Measurements from ENCODE around the gene SNX25. TPM values are rescaled to one million over a fixed set of nuclear protein-coding genes. Genes with fewer than 3 reads are reported as not detected.

The SNX25 gene
- total RNA-seq, 1 experiment from 2014 or later, result 3.5 TPM

GRCh38 chr4:185395238-185395955 lies 186.0 kb downstream of the SNX25 start, which contains the start of gene LRP2BP:
Gene LRP2BP, minus strand, starts transcription at chr4:185395924. Its CDS starts 17,738 bp downstream, at chr4:185378186.
- Histone ChIP-seq H3K36me3 (ENCODE audit: insufficient read depth, low read length, poor library complexity, severe bottlenecking) (no peaks in the 10 kb centered on the region), H3K4me1 (ENCODE audit: insufficient read depth, low read length, poor library complexity, severe bottlenecking) (peaks cover 18% of the 10 kb centered on the region), H3K27me3 (replicated peaks; ENCODE audit: insufficient read depth, low read depth, low read length, poor library complexity) (no peaks in the 10 kb centered on the region), H3K27ac (ENCODE audit: low read depth, low read length, poor library complexity, severe bottlenecking) (peak within 1 kb of the TSS; percentile 93), H3K4me3 (ENCODE audit: low read depth, low read length, poor library complexity, severe bottlenecking) (peak within 1 kb of the TSS; percentile 62), H3K9me3 (ENCODE audit: low read depth, low read length, poor library complexity, severe bottlenecking) (no peaks in the 10 kb centered on the region)
- intact Hi-C loops (cut with micrococcal nuclease; ENCODE audit: unreplicated experiment), result loop anchor here (5.0 kb wide), 1 partner anchor 188 kb away; the partner anchor contains the start of gene SNX25
- DNase-seq (ENCODE audit: low spot score), result no peak
- BruUV-seq (replicated peaks), result no TSS peak
- ChIA-PET POLR2A (ENCODE audit: low non-redundant PET) (interaction anchor here (0.9 kb wide), 1 partner anchor 44 kb away, joined by 3 read pairs; no protein-coding TSS in a partner anchor), CTCF (no interaction called here)
- TF ChIP-seq CTCF (conservative IDR thresholded peaks at IDR 0.05; ENCODE audit: low read depth, low read length) (no peak), EZH2 (IDR thresholded peaks at IDR 0.05; ENCODE audit: borderline replicate concordance, low read depth, low read length, poor library complexity, severe bottlenecking) (no peak)

- DNase-seq (ENCODE audit: low spot score), result peak; percentile 97
- peak overlapping the region; percentile 62 for H3K4me3 ChIP-seq (ENCODE audit: low read depth, low read length, poor library complexity, severe bottlenecking)
- BruUV-seq (replicated peaks), result no TSS peak
- no peaks in the 10 kb centered on the region for H3K36me3 ChIP-seq (ENCODE audit: insufficient read depth, low read length, poor library complexity, severe bottlenecking)
- peaks cover 18% of the 10 kb centered on the region for H3K4me1 ChIP-seq (ENCODE audit: insufficient read depth, low read length, poor library complexity, severe bottlenecking)
- ChIA-PET CTCF (no interaction called here), POLR2A (ENCODE audit: low non-redundant PET) (interaction anchor here (0.9 kb wide), 1 partner anchor 45 kb away, joined by 3 read pairs; no protein-coding TSS in a partner anchor)
- no peaks in the 10 kb centered on the region for H3K27me3 ChIP-seq (replicated peaks; ENCODE audit: insufficient read depth, low read depth, low read length, poor library complexity)
- H3K27ac ChIP-seq (ENCODE audit: low read depth, low read length, poor library complexity, severe bottlenecking), result peak overlapping the region; percentile 93
- no peaks in the 10 kb centered on the region for H3K9me3 ChIP-seq (ENCODE audit: low read depth, low read length, poor library complexity, severe bottlenecking)
- intact Hi-C loops (cut with micrococcal nuclease; ENCODE audit: unreplicated experiment), result loop anchor here (5.0 kb wide), 1 partner anchor 189 kb away; the partner anchor contains the start of gene SNX25
- no peak for TF ChIP-seq EZH2 (IDR thresholded peaks at IDR 0.05; ENCODE audit: borderline replicate concordance, low read depth, low read length, poor library complexity, severe bottlenecking)
- TF ChIP-seq CTCF (conservative IDR thresholded peaks at IDR 0.05; ENCODE audit: low read depth, low read length), result no peak
Measured at GRCh38 chr4:185395956-185396723, 186.7 kb downstream of the SNX25 start.

- Histone ChIP-seq H3K27ac (ENCODE audit: low read depth, low read length, poor library complexity, severe bottlenecking) (peak within 1 kb of the TSS; percentile 93), H3K4me3 (ENCODE audit: low read depth, low read length, poor library complexity, severe bottlenecking) (peak within 1 kb of the TSS; percentile 62), H3K36me3 (ENCODE audit: insufficient read depth, low read length, poor library complexity, severe bottlenecking) (no peaks in the 10 kb centered on the region), H3K4me1 (ENCODE audit: insufficient read depth, low read length, poor library complexity, severe bottlenecking) (peaks cover 18% of the 10 kb centered on the region), H3K9me3 (ENCODE audit: low read depth, low read length, poor library complexity, severe bottlenecking) (no peaks in the 10 kb centered on the region), H3K27me3 (replicated peaks; ENCODE audit: insufficient read depth, low read depth, low read length, poor library complexity) (no peaks in the 10 kb centered on the region)
- CTCF ChIA-PET, result no interaction called here
- TF ChIP-seq EZH2 (IDR thresholded peaks at IDR 0.05; ENCODE audit: borderline replicate concordance, low read depth, low read length, poor library complexity, severe bottlenecking) (no peak), CTCF (conservative IDR thresholded peaks at IDR 0.05; ENCODE audit: low read depth, low read length) (no peak)
- POLR2A ChIA-PET (ENCODE audit: low non-redundant PET), result no interaction called here
- no TSS peak for BruUV-seq (replicated peaks)
- intact Hi-C loops (cut with micrococcal nuclease; ENCODE audit: unreplicated experiment), result loop anchor here (5.0 kb wide), 1 partner anchor 190 kb away; the partner anchor contains the start of gene SNX25
- no peak for DNase-seq (ENCODE audit: low spot score)
Measured at GRCh38 chr4:185396724-185397385, 187.5 kb downstream of the SNX25 start, which contains the start of gene ANKRD37. Gene ANKRD37, plus strand, starts transcription at chr4:185396841. Its CDS starts 83 bp downstream, at chr4:185396924.

Data from A673 (cell line).